Esophagus muscularis mucosa (tissue), 4 donors: ENCODE data around the gene POU2F2. TPM values are rescaled to one million over a fixed set of nuclear protein-coding genes. Genes with fewer than 3 reads are reported as not detected.

Source experiments
- DNase-seq: peaks from one replicate; pipeline ENCODE4 v3.0.0-alpha.2; 2017; ENCODE audit errors: extremely low spot score
- H3K27ac ChIP-seq, 4 donors: fragments of 200-600 bp; sonication (generic); replicated peaks in 1 of 4; 1 replicate in 3 of 4; 2 replicates in 1 of 4; pipeline ENCODE4 v1.5.1; 2016 to 2019; ENCODE audit warnings: mild to moderate bottlenecking in 1 of 4
- H3K27me3 ChIP-seq, 4 donors: fragments of 200-600 bp; sonication (generic); one replicate each; pipeline versions ENCODE4 v1.5.1 to v1.6.0; 2016 to 2019
- H3K36me3 ChIP-seq, 4 donors: fragments of 200-600 bp; sonication (generic); one replicate each; pipeline ENCODE4 v1.5.1; 2016 to 2019
- H3K4me1 ChIP-seq, 4 donors: fragments of 200-600 bp; sonication (generic); one replicate each; pipeline ENCODE4 v1.5.1; 2016 to 2019
- H3K4me3 ChIP-seq, 4 donors: fragments of 200-600 bp; sonication (generic); 1 replicate in 2 of 4; 2 replicates in 2 of 4; pipeline ENCODE4 v1.5.1; 2016 to 2019; ENCODE audit warnings: mild to moderate bottlenecking in 4 of 4, moderate library complexity in 1 of 4
- H3K9me3 ChIP-seq, 4 donors: fragments of 200-600 bp; sonication (generic); 1 replicate in 3 of 4; 2 replicates in 1 of 4; pipeline ENCODE4 v1.5.1; 2016 to 2019
- CTCF ChIP-seq, 3 experiments: fragments of 200-600 bp in 2 of 3; fragments of 450-650 bp in 1 of 3; sonication (generic) in 2 of 3; IDR thresholded peaks; one replicate each; pipeline ENCODE4 v1.5.1; 2017 to 2019; ENCODE audit warnings: antibody characterized with exemption in 3 of 3, mild to moderate bottlenecking in 2 of 3, moderate library complexity in 1 of 3
- EP300 ChIP-seq: sonication (generic); formaldehyde crosslinking; IDR thresholded peaks from one replicate; pipeline ENCODE4 v1.6.1; 2017; ENCODE audit warnings: antibody characterized with exemption
- POLR2A ChIP-seq: fragments of 450-650 bp; IDR thresholded peaks from one replicate; pipeline ENCODE4 v1.6.1; 2017; ENCODE audit warnings: antibody characterized with exemption, moderate library complexity, mild to moderate bottlenecking, low read depth
- POLR2AphosphoS5 ChIP-seq, 2 donors: sonication (generic); formaldehyde crosslinking; IDR thresholded peaks; one replicate each; pipeline ENCODE4 v1.6.1; 2017; ENCODE audit warnings: antibody characterized with exemption in 2 of 2
- WGBS: methylation state at CpG from one replicate; pipeline ENCODE4 v1.1.5; 2018; 5-methylcytosine and 5-hydroxymethylcytosine counted together
- intact Hi-C: fragments of 100-400 bp; cut with DNase I; formaldehyde crosslinking; loops from one replicate; pipeline ENCODE4 v1.15.1; 2023
- total RNA-seq, 4 donors: library from RNA; depleted of rRNA; stranded (reverse); fragments of >200 nt; gene quantifications; one replicate each; pipeline versions ENCODE4 v1.1.0 to v1.2.1, GENCODE V29; 2016

POU2F2 gene
- total RNA-seq, 4 donors from 2014 or later = 0.52 to 2.5 (median 1.5) TPM

GRCh38 chr19:42172261-42172660 is 40.0 kb upstream of the POU2F2 start:
- no peak overlapping the region for H3K4me3 ChIP-seq
- no peak for TF ChIP-seq CTCF (IDR thresholded peaks at IDR 0.05)
- TF ChIP-seq EP300 = no peak
- no peak for TF ChIP-seq POLR2A
- TF ChIP-seq POLR2AphosphoS5 (IDR thresholded peaks at IDR 0.05) = no peak
- no peak overlapping the region for H3K27ac ChIP-seq
- no peak for DNase-seq
- no peaks in the 10 kb centered on the region for H3K36me3 ChIP-seq
- H3K27me3 ChIP-seq = peaks cover 0 to 63% (median 3%) of the 10 kb centered on the region in 4 donors
- peaks cover 13 to 21% (median 18%) of the 10 kb centered on the region in 4 donors for H3K4me1 ChIP-seq
- WGBS = 80% methylated on average over 2 of the region's 7 CpGs
- intact Hi-C loops = no loop called here
- no peaks in the 10 kb centered on the region for H3K9me3 ChIP-seq

- Histone ChIP-seq H3K4me1 (peaks cover 2 to 7% (median 4%) of the 10 kb centered on the region in 4 donors), H3K27me3 (peaks cover 0 to 61% (median 3%) of the 10 kb centered on the region in 4 donors), H3K4me3 (no peak overlapping the region), H3K9me3 (no peaks in the 10 kb centered on the region), H3K27ac (no peak overlapping the region), H3K36me3 (no peaks in the 10 kb centered on the region)
- intact Hi-C loops = no loop called here
- DNase-seq = no peak
- TF ChIP-seq POLR2A = no peak
- TF ChIP-seq CTCF (IDR thresholded peaks at IDR 0.05) = no peak
- no peak for TF ChIP-seq EP300
- no peak for TF ChIP-seq POLR2AphosphoS5 (IDR thresholded peaks at IDR 0.05)
- WGBS = 90% methylated on average over 11 of the region's 16 CpGs
Measured at GRCh38 chr19:42170715-42171114, 38.5 kb upstream of the POU2F2 start.

DNA sequence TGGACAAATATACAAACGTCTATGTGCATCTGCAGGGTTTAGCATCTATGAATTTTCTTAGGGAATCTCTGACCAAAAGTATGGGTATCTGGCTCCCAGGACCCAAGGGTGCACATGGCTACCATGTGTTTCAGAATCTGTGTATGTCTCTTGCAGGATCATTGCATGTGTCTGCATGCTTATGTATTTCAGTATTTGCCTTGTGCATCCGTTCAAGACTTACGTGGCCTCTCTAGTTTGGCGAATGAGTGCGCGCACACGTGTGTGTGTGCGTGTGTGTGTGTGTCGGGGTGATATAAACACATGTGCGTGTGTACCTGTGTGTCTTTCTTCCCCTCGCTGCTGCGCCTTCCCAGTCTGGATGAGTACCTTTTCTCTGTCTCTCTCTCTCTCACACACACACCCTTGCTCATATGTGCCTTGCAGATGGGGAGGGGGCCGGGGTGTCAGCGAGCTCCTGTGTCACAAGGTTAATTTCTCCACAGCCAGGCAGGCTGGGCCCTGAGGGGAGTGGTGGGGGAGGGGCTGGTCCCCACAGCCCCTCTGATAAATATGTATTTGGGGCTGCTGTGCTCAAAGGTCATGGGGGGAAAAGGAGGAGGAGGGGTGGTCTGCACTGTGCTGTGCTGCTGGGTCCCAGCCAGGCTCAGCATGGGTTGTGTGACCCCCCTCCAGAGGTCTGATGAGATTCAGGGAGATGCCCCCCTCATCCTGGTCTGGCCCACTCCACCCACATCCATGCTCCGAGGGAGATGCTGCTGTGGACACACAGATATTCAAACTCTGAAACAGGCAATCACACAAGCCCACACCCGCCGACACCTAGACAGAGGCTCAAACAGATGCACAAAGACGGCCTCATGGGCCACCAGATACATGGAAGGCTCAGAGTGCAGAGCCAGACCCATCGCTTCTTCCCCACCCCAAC is 37.5 kb upstream of the POU2F2 start:
- no peaks in the 10 kb centered on the region for H3K4me1 ChIP-seq
- H3K27me3 ChIP-seq = peaks cover 0 to 52% (median 1%) of the 10 kb centered on the region in 4 donors
- no peak for DNase-seq
- no peaks in the 10 kb centered on the region for H3K36me3 ChIP-seq
- no peaks in the 10 kb centered on the region for H3K9me3 ChIP-seq
- H3K27ac ChIP-seq = no peak overlapping the region
- intact Hi-C loops = no loop called here
- TF ChIP-seq CTCF (IDR thresholded peaks at IDR 0.05) (no peak), POLR2A (no peak), POLR2AphosphoS5 (IDR thresholded peaks at IDR 0.05) (no peak), EP300 (no peak)
- no peak overlapping the region for H3K4me3 ChIP-seq
- WGBS = 78% methylated on average over 19 of the region's 19 CpGs

DNA sequence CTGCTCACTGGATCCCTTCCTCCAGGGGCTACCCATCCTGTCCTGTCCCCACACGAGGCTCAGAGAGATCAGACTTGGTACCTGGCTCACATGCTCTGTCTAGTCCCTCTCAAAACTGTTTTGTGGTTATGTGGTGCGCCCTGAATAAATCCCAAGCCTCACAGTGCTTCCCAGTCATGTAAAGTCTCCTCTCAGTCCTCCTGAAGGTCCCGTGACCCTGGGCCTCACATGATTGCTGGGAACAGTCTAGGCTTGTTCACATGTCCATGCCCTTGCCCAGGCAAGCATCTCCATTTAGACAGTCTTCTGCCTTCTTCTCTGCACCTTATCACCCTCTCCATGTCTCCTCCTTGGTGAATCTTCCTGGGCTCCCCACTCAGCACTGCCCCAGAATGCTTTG is 36.0 kb upstream of the POU2F2 start:
- 66% methylated on average over 3 of the region's 3 CpGs for WGBS

More for the DNA sequence above, 36.0 kb upstream of the POU2F2 start:
- no peak for DNase-seq
- peaks cover 0 to 38% (median 0%) of the 10 kb centered on the region in 4 donors for H3K27me3 ChIP-seq
- TF ChIP-seq CTCF (IDR thresholded peaks at IDR 0.05) (no peak), POLR2A (no peak), POLR2AphosphoS5 (IDR thresholded peaks at IDR 0.05) (no peak), EP300 (no peak)
- intact Hi-C loops = no loop called here
- no peak overlapping the region for H3K27ac ChIP-seq
- H3K4me3 ChIP-seq = no peak overlapping the region
- H3K9me3 ChIP-seq = no peaks in the 10 kb centered on the region
- no peaks in the 10 kb centered on the region for H3K36me3 ChIP-seq
- no peaks in the 10 kb centered on the region for H3K4me1 ChIP-seq
